ENCODE results near the gene MYOF. TPM values are rescaled to one million over a fixed set of nuclear protein-coding genes. Genes with fewer than 3 reads are reported as not detected.
A peak's percentile ranks its signal among the peaks of the same experiment; 100 is the strongest.
"Not testable (repeated sequence)": the region's sequence is repeated elsewhere in the genome, so short reads cannot be mapped to it uniquely, and the experiment has no call there.

Gene MYOF
- polyA plus RNA-seq, 1 experiment: 275 TPM

DNA sequence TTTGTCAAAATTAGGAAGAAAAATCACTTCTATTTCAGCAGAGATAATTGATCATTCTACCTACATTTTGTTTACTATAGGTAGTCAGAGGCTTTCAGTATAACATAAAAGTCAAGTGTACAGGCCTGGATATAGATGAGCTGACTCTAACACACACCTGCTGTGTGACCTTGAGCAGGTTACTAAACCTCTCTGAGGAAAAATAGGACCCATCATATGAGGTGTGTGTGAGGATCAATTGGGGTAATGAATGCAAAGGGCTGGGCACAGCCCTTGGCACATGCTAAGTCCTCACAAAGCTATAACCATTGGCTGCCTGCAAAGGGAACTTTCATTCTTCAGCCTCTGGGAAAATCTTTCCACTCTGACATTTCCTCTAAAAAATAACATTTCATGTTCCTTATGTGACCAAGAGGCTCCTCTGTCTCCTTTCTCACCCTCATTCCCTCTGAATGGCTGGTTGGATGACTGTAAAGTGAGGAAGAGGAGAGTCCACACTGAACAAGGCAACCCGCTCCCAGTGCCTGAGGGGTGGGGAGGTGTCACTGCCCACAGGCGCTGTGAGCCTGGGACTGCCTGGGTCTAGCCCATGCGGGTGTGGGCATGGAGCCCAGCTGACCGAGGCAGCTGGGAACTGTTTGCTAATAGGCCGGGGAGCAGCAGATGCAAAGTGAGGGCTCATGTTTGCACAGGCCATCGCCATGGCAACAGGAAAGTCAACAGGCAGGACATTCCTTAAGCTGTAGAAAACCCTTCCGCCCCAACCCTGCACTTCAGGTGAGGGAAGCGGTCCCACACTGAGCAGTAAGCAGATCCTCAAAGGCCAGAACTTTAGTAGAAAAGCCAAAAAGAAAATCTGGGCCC is 36.8 kb downstream of the MYOF start:
- peak; percentile 93 for DNase-seq (ENCODE audit: low read depth, low spot score)
- no peaks in the 10 kb centered on the region for H3K9me3 ChIP-seq (ENCODE audit: control insufficient read depth, insufficient read depth, low read length)
- TF ChIP-seq, protein P1, sequence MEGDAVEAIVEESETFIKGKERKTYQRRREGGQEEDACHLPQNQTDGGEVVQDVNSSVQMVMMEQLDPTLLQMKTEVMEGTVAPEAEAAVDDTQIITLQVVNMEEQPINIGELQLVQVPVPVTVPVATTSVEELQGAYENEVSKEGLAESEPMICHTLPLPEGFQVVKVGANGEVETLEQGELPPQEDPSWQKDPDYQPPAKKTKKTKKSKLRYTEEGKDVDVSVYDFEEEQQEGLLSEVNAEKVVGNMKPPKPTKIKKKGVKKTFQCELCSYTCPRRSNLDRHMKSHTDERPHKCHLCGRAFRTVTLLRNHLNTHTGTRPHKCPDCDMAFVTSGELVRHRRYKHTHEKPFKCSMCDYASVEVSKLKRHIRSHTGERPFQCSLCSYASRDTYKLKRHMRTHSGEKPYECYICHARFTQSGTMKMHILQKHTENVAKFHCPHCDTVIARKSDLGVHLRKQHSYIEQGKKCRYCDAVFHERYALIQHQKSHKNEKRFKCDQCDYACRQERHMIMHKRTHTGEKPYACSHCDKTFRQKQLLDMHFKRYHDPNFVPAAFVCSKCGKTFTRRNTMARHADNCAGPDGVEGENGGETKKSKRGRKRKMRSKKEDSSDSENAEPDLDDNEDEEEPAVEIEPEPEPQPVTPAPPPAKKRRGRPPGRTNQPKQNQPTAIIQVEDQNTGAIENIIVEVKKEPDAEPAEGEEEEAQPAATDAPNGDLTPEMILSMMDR (IDR thresholded peaks at IDR 0.05; ENCODE audit: low read depth, low read length): no peak
- no peaks in the 10 kb centered on the region for H3K27me3 ChIP-seq (ENCODE audit: control insufficient read depth, insufficient read depth, low read length)
- peak overlapping the region; percentile 85 for H3K27ac ChIP-seq (ENCODE audit: low read depth, low read length)
- ChIA-PET POLR2A (interaction anchor here (0.6 to 2.2 kb wide), 11 partner anchors 8 to 62 kb away, joined by 3 to 16 read pairs (median 4); no protein-coding TSS in a partner anchor), CTCF (interaction anchor here (1.0 to 3.5 kb wide), 3 partner anchors 37 to 69 kb away, joined by 3 to 21 read pairs (median 7); partner anchors contain the start of gene MYOF)
- H3K4me3 ChIP-seq (ENCODE audit: low read depth, low read length): no peak overlapping the region

DNA sequence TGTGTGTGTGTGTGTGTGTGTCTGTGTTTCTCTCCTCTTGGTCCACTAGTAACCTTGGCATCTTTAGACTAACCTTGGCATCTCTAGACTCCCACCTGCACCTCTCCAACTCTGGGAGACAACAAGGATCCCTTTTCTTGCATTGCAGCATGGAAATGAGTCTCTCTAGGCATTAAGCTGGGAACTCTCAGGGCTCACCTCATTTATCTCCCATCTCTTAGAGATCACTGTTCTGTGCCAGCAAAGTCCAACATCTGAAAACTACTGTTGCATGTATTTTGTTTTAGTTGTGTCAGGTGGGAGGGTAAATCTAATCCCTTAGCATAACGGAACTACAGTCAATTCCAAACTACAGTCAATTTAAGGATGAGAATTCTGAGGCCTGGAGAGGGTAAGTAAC is 38.7 kb downstream of the MYOF start:
- Histone ChIP-seq H3K27ac (ENCODE audit: low read depth, low read length) (peak overlapping the region; percentile 31), H3K4me3 (ENCODE audit: low read depth, low read length) (no peak overlapping the region), H3K27me3 (ENCODE audit: control insufficient read depth, insufficient read depth, low read length) (no peaks in the 10 kb centered on the region), H3K9me3 (ENCODE audit: control insufficient read depth, insufficient read depth, low read length) (no peaks in the 10 kb centered on the region)
- POLR2A ChIA-PET: no interaction called here
- no peak for DNase-seq (ENCODE audit: low read depth, low spot score)
- TF ChIP-seq, protein P1 (IDR thresholded peaks at IDR 0.05; ENCODE audit: low read depth, low read length): no peak
- CTCF ChIA-PET: interaction anchor here (1.0 to 4.6 kb wide), 3 partner anchors 28 to 67 kb away, joined by 3 to 28 read pairs (median 21); partner anchors contain the start of gene MYOF

DNA sequence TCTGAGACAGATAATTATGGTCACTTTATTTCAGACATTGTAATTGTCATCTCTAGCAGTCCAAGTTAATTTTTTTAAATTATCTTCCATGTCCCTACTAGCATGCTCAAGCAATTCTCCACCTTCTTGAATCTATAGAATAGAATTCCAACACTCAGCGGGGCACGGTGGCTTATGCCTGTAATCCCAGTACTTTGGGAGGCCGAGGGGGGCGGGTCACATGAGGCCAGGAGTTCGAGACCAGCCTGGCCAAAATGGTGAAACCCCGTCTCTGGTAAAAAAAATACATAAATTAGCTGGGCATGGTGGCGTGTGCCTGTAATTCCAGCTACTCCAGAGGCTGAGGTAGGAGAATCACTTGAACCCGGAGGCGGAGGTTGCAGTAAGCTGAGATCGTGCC is 39.4 kb downstream of the MYOF start:
- H3K27ac ChIP-seq (ENCODE audit: low read depth, low read length); DNase-seq (ENCODE audit: low read depth, low spot score); H3K9me3 ChIP-seq (ENCODE audit: control insufficient read depth, insufficient read depth, low read length); H3K27me3 ChIP-seq (ENCODE audit: control insufficient read depth, insufficient read depth, low read length); H3K4me3 ChIP-seq (ENCODE audit: low read depth, low read length): not testable (repeated sequence)
- CTCF ChIA-PET: interaction anchor here (3.0 to 4.6 kb wide), 2 partner anchors 39 to 66 kb away, joined by 26 to 28 read pairs; partner anchors contain the start of gene MYOF
- POLR2A ChIA-PET: interaction anchor here (1.4 to 2.7 kb wide), 2 partner anchors 23 to 39 kb away, joined by 3 to 8 read pairs; partner anchors contain the start of gene MYOF

DNA sequence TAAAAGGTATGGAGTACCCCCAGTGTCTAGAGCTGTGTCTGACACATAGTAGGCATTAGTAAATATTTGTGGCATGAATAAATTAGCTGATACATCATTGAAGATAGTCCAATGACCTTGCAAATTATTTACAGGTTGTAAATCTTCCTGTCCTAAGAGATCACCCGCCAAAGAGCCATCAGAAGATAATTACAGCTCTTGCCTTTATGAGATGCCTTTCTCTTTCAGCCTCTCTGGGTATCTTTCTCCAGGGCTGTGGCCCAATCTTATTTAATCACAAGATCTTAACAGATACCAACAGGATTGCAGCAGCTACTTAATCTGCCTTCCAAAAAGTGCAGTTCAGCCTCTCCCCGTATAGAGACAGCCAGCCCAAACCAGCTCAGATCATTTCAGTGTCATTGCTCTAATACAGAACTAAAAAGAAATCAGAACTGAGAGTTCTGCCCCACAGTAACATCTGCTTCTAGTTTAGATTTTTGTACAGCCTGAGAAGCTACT is 41.5 kb downstream of the MYOF start:
- POLR2A ChIA-PET: interaction anchor here (1.4 to 2.7 kb wide), 4 partner anchors 18 to 57 kb away, joined by 6 to 19 read pairs (median 8); no protein-coding TSS in a partner anchor

DNA sequence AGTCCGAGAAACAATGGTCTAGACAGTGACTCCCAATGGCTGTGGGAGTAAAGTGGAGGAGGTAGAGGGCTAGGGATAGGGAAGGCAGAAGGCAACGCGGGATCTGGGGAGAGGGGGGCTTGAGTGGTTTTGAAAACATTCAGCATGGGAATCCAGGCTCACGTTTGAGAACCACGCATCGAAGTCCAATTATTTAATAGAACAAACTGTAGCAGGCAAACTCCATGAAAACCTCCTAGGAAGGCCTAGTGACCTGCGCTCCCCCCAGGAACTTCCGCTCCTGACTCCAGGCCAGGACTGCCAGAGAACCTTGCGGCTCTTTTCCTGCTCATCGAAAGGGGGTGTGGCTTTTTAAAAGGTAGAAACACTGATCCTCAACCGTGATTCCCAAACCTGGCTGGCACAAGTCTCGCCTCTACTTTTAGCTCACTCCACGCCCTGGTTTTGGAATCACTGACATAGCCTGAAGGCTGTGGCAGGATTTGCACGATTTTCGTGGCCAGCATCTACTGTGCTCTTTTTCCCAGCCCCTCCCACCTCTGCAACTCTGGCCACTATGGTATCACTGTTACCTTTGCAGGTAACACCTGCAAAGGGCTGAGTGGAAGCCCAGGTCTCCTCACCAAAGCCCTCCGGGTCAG is 43.4 kb downstream of the MYOF start:
- ChIA-PET POLR2A (interaction anchor here (1.4 to 2.4 kb wide), 2 partner anchors 32 to 63 kb away, joined by 3 to 13 read pairs; no protein-coding TSS in a partner anchor), CTCF (interaction anchor here (1.0 to 3.4 kb wide), 2 partner anchors 11 to 62 kb away, joined by 3 to 15 read pairs; no protein-coding TSS in a partner anchor)
- TF ChIP-seq, protein P1 (IDR thresholded peaks at IDR 0.05; ENCODE audit: low read depth, low read length): no peak
- peak overlapping the region; percentile 100 for H3K27ac ChIP-seq (ENCODE audit: low read depth, low read length)
- no peaks in the 10 kb centered on the region for H3K27me3 ChIP-seq (ENCODE audit: control insufficient read depth, insufficient read depth, low read length)
- DNase-seq (ENCODE audit: low read depth, low spot score): no peak
- no peak overlapping the region for H3K4me3 ChIP-seq (ENCODE audit: low read depth, low read length)
- no peaks in the 10 kb centered on the region for H3K9me3 ChIP-seq (ENCODE audit: control insufficient read depth, insufficient read depth, low read length)

More for the DNA sequence above, 41.5 kb downstream of the MYOF start:
- H3K4me3 ChIP-seq (ENCODE audit: low read depth, low read length): no peak overlapping the region
- no peaks in the 10 kb centered on the region for H3K27me3 ChIP-seq (ENCODE audit: control insufficient read depth, insufficient read depth, low read length)
- H3K9me3 ChIP-seq (ENCODE audit: control insufficient read depth, insufficient read depth, low read length): no peaks in the 10 kb centered on the region
- H3K27ac ChIP-seq (ENCODE audit: low read depth, low read length): peak overlapping the region; percentile 47
- TF ChIP-seq, protein P1 (IDR thresholded peaks at IDR 0.05; ENCODE audit: low read depth, low read length): no peak
- no peak for DNase-seq (ENCODE audit: low read depth, low spot score)
- CTCF ChIA-PET: interaction anchor here (0.7 to 4.6 kb wide), 4 partner anchors 10 to 64 kb away, joined by 3 to 28 read pairs (median 16); partner anchors contain the start of gene MYOF

All from AG04450 (cell line).